HG02938 (cell line): ENCODE data around the gene MAGEA6.
A peak's percentile ranks its signal among the peaks of the same experiment; 100 is the strongest.
"Not testable (repeated sequence)": the region's sequence is repeated elsewhere in the genome, so short reads cannot be mapped to it uniquely, and the experiment has no call there.

ENCODE experiments used
- ATAC-seq: cut with Tn5 transposase; IDR thresholded peaks from one replicate; pipeline ENCODE4 v1.9.1; 2021; ENCODE audit warnings: mild to moderate bottlenecking, moderate library complexity; ENCODE audit not compliant: unreplicated experiment

The MAGEA6 gene

GRCh38 chrX:152769549-152770289 is at the start of gene MAGEA6:
Gene MAGEA6 (minus strand): TSS chrX:152769689. CDS start chrX:152767650, 2,039 bp downstream.
- ATAC-seq, result not testable (repeated sequence)

GRCh38 chrX:152819266-152819665 is 49.8 kb upstream of the MAGEA6 start:
- ATAC-seq, result no peak

- no peak for ATAC-seq
These were observed 48.9 kb upstream of the MAGEA6 start for GRCh38 chrX:152818356-152818755.

- no peak for ATAC-seq
These were observed 47.7 kb upstream of the MAGEA6 start for GRCh38 chrX:152817078-152817764.

GRCh38 chrX:152814048-152814447 is 44.6 kb upstream of the MAGEA6 start:
- no peak for ATAC-seq

GRCh38 chrX:152813206-152813605 is 43.7 kb upstream of the MAGEA6 start:
- ATAC-seq, result no peak

GRCh38 chrX:152810403-152810802 is 40.9 kb upstream of the MAGEA6 start:
- ATAC-seq, result no peak

GRCh38 chrX:152806035-152806434 is 36.5 kb upstream of the MAGEA6 start:
- no peak for ATAC-seq

- no peak for ATAC-seq
These were observed 29.5 kb upstream of the MAGEA6 start for GRCh38 chrX:152798945-152799344.

- ATAC-seq, result peak; percentile 68
These were observed 17.6 kb upstream of the MAGEA6 start for GRCh38 chrX:152787062-152787461.

- not testable (repeated sequence) for ATAC-seq
These were observed 2.9 kb downstream of the MAGEA6 start for GRCh38 chrX:152766562-152766961.

- ATAC-seq, result not testable (repeated sequence)
These were observed 7.9 kb downstream of the MAGEA6 start for GRCh38 chrX:152761582-152761981.

GRCh38 chrX:152759544-152759943 is 9.9 kb downstream of the MAGEA6 start:
- ATAC-seq, result not testable (repeated sequence)

GRCh38 chrX:152758918-152759317 is 10.6 kb downstream of the MAGEA6 start, which contains the start of gene CSAG3:
Gene CSAG3 (plus strand): TSS chrX:152759218.
- ATAC-seq, result not testable (repeated sequence)

GRCh38 chrX:152754871-152755270 is 14.6 kb downstream of the MAGEA6 start:
- not testable (repeated sequence) for ATAC-seq

- not testable (repeated sequence) for ATAC-seq
These were observed 15.5 kb downstream of the MAGEA6 start, which contains the start of gene MAGEA2 for GRCh38 chrX:152753686-152754650. Gene MAGEA2 (minus strand): TSS chrX:152753842. CDS start chrX:152751363, 2,479 bp downstream.

GRCh38 chrX:152738560-152738959 is 30.9 kb downstream of the MAGEA6 start:
- ATAC-seq, result no peak

- ATAC-seq, result not testable (repeated sequence)
These were observed 33.0 kb downstream of the MAGEA6 start for GRCh38 chrX:152736528-152736927.

- ATAC-seq, result no peak
These were observed 33.5 kb downstream of the MAGEA6 start for GRCh38 chrX:152735860-152736511.

- no peak for ATAC-seq
These were observed 34.4 kb downstream of the MAGEA6 start for GRCh38 chrX:152735101-152735500.
